Cardiac muscle cell (in vitro differentiated cells and primary cell): Measurements from ENCODE around the gene S100A5. TPM values are rescaled to one million over a fixed set of nuclear protein-coding genes. Genes with fewer than 3 reads are reported as not detected.
A peak's percentile ranks its signal among the peaks of the same experiment; 100 is the strongest.

Source experiments
- DNase-seq, 2 donors: peaks; one replicate each; pipeline versions ENCODE4 v3.0.0 to v3.0.0-alpha.2; 2010 to 2017; ENCODE audit warnings: low read depth in 1 of 2, low spot score in 1 of 2
- H3K27ac ChIP-seq: fragments of 200-600 bp; sonication (generic); 2 replicates; pipeline ENCODE4 v1.5.1; 2016
- H3K27me3 ChIP-seq: fragments of 200-600 bp; sonication (generic); 2 replicates; pipeline ENCODE4 v1.6.0; 2016; ENCODE audit warnings: control low read depth
- H3K36me3 ChIP-seq: fragments of 200-600 bp; sonication (generic); 2 replicates; pipeline ENCODE4 v1.5.1; 2016; ENCODE audit warnings: control low read depth
- H3K4me1 ChIP-seq: fragments of 200-600 bp; sonication (generic); 2 replicates; pipeline ENCODE4 v1.8.1; 2017; ENCODE audit warnings: low read depth, mild to moderate bottlenecking, mixed run types
- H3K4me3 ChIP-seq: fragments of 200-600 bp; sonication (generic); 2 replicates; pipeline ENCODE4 v1.5.1; 2016; ENCODE audit warnings: mild to moderate bottlenecking
- H3K9me3 ChIP-seq: fragments of 200-600 bp; sonication (generic); 2 replicates; pipeline ENCODE4 v1.5.1; 2017; ENCODE audit warnings: low read depth, mild to moderate bottlenecking, control low read depth
- polyA plus RNA-seq: library from polyadenylated mRNA; unstranded; fragments of >200 nt; fragmentation: Nextera tagmentation; extraction: Ambion mirVana; gene quantifications from 2 replicates; pipeline ENCODE4 v1.2.1, GENCODE V29; 2016
- total RNA-seq: library from RNA; depleted of rRNA; stranded (reverse); fragments of >200 nt; gene quantifications from 2 replicates; pipeline ENCODE4 v1.2.3, GENCODE V29; 2016
- TF ChIP-seq, protein P1 (sequence below): IDR thresholded peaks from 2 replicates; pipeline ENCODE4 v1.5.1; 2012; ENCODE audit warnings: low read depth, mild to moderate bottlenecking, low read length

Gene S100A5
- total and polyA plus RNA-seq, 2 experiments from 2014 or later = 0.31 TPM; not detected in 1

DNA sequence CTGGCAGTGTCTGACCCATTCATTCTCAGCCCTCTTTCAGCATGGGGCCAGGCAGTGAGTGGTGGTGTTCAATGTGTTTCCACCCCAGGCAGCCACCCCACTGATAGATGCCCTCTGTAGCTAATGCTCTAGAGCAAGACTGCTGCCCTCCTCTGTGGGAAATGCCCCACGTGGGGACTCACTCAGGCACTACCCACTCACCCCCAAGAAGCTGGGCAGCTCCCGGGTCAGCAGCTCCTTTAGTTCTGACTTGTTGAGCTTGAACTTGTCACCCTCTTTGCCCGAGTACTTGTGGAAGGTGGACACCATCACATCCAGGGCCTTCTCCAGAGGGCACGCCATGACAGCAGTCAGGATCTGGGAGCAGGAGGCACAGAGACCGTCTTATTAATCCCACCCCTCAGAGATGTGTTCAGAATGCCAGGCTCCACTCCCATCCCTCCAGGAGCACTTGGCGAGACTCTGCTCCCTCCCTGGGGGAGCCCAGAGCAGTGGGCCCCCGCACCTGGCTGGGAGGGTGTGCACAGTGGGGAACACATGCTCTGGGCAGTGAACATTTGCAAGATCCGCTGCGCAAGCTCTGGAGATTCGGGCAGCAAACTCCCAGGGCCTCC, 3.8 kb upstream of the S100A5 start:
- no peak for DNase-seq
- TF ChIP-seq, protein P1, sequence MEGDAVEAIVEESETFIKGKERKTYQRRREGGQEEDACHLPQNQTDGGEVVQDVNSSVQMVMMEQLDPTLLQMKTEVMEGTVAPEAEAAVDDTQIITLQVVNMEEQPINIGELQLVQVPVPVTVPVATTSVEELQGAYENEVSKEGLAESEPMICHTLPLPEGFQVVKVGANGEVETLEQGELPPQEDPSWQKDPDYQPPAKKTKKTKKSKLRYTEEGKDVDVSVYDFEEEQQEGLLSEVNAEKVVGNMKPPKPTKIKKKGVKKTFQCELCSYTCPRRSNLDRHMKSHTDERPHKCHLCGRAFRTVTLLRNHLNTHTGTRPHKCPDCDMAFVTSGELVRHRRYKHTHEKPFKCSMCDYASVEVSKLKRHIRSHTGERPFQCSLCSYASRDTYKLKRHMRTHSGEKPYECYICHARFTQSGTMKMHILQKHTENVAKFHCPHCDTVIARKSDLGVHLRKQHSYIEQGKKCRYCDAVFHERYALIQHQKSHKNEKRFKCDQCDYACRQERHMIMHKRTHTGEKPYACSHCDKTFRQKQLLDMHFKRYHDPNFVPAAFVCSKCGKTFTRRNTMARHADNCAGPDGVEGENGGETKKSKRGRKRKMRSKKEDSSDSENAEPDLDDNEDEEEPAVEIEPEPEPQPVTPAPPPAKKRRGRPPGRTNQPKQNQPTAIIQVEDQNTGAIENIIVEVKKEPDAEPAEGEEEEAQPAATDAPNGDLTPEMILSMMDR = no peak
- Histone ChIP-seq H3K9me3 (no peaks in the 10 kb centered on the region), H3K27ac (peak overlapping the region; percentile 89), H3K36me3 (no peaks in the 10 kb centered on the region), H3K27me3 (no peaks in the 10 kb centered on the region), H3K4me1 (peaks cover 24% of the 10 kb centered on the region), H3K4me3 (no peak overlapping the region)

DNA sequence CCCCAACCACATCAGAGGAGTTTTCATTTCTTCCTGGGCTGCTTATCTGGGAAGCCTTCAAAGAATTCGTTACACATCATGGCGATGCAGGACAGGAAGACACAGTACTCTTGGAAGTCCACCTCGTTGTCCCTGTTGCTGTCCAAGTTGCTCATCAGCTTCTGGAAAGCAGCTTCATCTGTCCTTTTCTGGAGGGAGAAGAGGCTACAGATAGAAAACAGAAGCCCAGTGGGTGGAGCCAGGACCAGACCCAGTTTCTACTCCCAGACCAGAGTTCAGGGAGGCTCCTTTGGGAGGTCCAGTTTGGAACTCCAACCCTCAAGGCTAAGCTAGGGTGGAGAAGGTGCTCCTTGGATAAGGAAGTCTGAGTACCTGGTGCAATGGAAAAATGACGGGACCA, 3.0 kb upstream of the S100A5 start:
- H3K4me3 ChIP-seq = no peak overlapping the region
- peaks cover 24% of the 10 kb centered on the region for H3K4me1 ChIP-seq
- TF ChIP-seq, protein P1 = no peak
- no peak overlapping the region for H3K27ac ChIP-seq
- no peak for DNase-seq
- no peaks in the 10 kb centered on the region for H3K9me3 ChIP-seq
- H3K27me3 ChIP-seq = no peaks in the 10 kb centered on the region
- H3K36me3 ChIP-seq = no peaks in the 10 kb centered on the region

DNA sequence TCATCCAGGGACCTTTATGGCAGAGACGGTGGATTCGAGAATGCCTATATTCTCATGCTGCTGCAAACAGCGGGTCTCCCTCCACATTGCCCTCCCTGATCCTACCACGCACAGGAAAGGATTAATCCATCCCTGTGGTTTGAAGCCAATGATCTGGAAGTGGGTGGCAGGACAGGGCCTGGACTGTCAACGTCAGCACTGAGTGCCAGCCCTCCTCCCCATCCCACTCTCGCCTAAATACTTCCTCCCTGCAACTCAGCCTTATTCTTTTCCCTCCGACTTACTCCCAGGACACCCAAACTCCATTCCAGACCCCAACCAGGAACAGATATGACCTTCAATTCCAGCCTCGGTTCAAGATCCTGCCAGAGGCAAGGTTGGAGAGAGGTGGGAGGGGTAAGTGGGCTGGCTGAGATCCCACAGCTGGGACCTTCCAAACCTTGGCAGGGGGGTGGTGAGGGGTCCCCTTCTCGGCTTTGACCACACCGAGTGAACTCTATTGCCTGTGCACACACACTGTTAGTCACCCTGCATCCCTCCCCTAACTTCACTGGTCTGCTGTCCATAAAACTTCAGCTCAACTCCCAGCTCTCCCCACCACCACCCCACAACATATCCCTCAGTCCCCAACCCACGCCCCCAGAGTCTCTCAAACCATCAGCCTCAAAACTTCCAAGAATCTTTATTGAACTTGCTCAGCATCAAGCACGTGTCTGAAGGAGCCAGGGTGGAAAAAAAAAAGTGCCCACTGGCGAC, 2.4 kb upstream of the S100A5 start:
- DNase-seq = no peak
- H3K27ac ChIP-seq = no peak overlapping the region
- no peaks in the 10 kb centered on the region for H3K27me3 ChIP-seq
- H3K4me1 ChIP-seq = peaks cover 28% of the 10 kb centered on the region
- H3K36me3 ChIP-seq = no peaks in the 10 kb centered on the region
- TF ChIP-seq, protein P1 = no peak
- H3K9me3 ChIP-seq = no peaks in the 10 kb centered on the region
- no peak overlapping the region for H3K4me3 ChIP-seq

DNA sequence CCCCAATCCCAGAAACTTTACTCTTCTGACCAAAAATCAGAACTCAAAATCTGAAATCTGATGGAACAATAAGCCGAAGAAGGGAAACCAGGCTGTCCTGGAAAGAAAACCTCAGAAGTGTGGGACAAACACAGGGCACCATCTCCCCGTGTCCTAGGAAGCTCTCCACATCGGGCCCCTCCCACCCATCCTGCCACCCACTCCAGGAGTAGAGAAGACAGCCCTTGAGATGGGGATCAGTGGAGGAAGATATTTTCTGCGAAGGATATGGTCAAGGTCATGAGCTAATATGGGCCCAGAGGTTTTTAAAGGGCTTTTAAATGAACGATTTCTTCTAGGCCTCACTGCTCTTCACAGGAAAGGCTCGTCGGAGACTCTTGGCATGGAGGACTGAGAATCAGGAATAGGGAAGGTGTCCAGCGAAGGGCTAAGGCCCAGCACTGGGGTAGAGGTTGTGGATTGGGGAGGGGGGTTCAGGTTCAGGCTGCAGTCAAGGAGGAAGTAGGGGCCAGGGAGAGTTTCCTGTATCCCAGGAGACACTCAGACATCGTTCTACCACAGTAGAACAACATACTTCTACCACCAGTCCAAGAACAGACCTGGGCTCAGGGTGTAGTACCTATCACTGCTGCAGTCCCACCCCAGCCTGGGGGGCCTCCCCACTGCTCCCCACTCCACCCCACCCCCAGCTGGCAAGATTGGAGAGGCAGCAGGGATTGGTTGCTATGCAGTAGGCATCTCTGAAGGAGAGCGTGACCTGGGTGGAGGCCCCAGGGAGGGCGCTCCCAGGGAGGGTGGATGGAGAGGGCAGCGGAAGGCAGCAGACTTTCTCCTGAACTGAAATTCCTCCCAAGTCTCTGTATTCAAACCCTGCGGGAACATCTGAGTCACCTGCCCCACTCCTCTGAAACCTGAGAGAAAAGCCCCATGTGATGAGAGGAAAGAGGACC, 1.2 kb upstream of the S100A5 start:
- DNase-seq = no peak
- Histone ChIP-seq H3K4me1 (peaks cover 24% of the 10 kb centered on the region), H3K9me3 (no peaks in the 10 kb centered on the region), H3K36me3 (no peaks in the 10 kb centered on the region), H3K27ac (no peak overlapping the region), H3K4me3 (no peak overlapping the region), H3K27me3 (no peaks in the 10 kb centered on the region)
- TF ChIP-seq, protein P1 = no peak

DNA sequence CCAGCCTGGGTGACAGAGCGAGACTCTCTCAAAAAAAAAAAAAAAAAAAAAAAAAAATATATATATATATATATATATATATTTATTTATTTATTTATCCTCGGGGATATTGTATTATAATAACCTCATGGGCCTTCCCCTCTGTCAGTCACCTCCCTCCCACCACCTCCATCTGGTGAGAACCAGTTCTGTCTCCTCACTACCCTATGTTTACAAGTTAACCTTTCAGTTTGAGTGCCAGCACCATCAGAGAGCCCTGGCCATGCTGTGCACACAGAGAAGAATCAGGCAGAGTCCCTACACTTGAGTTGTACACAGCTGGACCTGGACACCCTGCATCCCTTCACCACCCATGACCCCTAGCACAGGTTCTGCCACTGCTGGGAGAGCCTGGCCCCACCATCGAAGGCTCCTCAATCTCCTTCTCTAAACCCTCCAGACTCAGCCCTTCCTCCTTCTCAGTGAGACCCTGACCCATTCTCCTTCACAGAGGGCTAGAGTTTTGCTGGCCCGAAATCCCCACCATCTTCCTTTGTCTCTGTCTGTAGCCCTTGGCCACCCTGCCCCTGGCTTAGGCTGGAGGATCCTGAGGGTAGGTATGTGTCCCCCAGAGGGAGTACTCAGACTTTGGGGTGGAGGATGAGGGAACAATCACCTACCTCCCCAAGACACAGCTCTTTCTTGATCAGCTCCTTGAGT, 1.2 kb downstream of the S100A5 start:
- H3K36me3 ChIP-seq = no peaks in the 10 kb centered on the region
- H3K9me3 ChIP-seq = no peaks in the 10 kb centered on the region
- TF ChIP-seq, protein P1 = no peak
- no peak overlapping the region for H3K27ac ChIP-seq
- peaks cover 16% of the 10 kb centered on the region for H3K4me1 ChIP-seq
- DNase-seq = no peak
- no peaks in the 10 kb centered on the region for H3K27me3 ChIP-seq
- H3K4me3 ChIP-seq = no peak overlapping the region
